ENCODE results near the gene AOAH.

GRCh38 chr7:36707898-36708297, 16.4 kb downstream of the AOAH start:
- TF ChIP-seq, protein P1, sequence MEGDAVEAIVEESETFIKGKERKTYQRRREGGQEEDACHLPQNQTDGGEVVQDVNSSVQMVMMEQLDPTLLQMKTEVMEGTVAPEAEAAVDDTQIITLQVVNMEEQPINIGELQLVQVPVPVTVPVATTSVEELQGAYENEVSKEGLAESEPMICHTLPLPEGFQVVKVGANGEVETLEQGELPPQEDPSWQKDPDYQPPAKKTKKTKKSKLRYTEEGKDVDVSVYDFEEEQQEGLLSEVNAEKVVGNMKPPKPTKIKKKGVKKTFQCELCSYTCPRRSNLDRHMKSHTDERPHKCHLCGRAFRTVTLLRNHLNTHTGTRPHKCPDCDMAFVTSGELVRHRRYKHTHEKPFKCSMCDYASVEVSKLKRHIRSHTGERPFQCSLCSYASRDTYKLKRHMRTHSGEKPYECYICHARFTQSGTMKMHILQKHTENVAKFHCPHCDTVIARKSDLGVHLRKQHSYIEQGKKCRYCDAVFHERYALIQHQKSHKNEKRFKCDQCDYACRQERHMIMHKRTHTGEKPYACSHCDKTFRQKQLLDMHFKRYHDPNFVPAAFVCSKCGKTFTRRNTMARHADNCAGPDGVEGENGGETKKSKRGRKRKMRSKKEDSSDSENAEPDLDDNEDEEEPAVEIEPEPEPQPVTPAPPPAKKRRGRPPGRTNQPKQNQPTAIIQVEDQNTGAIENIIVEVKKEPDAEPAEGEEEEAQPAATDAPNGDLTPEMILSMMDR (IDR thresholded peaks at IDR 0.05): no peak
- TF ChIP-seq EZH2 (IDR thresholded peaks at IDR 0.05) (no peak), EZH2phosphoT487 (IDR thresholded peaks at IDR 0.05) (no peak)

Measured in neural progenitor cell (in vitro differentiated cells).